Gastroesophageal sphincter (tissue), 4 donors: ENCODE measurements around the gene SPATA17. TPM values are rescaled to one million over a fixed set of nuclear protein-coding genes. Genes with fewer than 3 reads are reported as not detected.

ENCODE experiments used
- ATAC-seq: fragments of 150-250 bp; one replicate; pipeline ENCODE4 v1.9.1; 2016; ENCODE audit warnings: mild to moderate bottlenecking, moderate library complexity
- H3K27ac ChIP-seq, 4 donors: fragments of 200-600 bp; sonication (generic) in 3 of 4; 1 replicate in 3 of 4; 2 replicates in 1 of 4; pipeline ENCODE4 v1.5.1; 2016 to 2019
- H3K27me3 ChIP-seq: fragments of 200-600 bp; sonication (generic); one replicate; pipeline ENCODE4 v1.5.1; 2019
- H3K36me3 ChIP-seq, 2 donors: fragments of 200-600 bp; sonication (generic); one replicate each; pipeline ENCODE4 v1.5.1; 2019; ENCODE audit warnings: control low read depth in 1 of 2
- H3K4me1 ChIP-seq, 3 donors: fragments of 200-600 bp; sonication (generic); 1 replicate in 2 of 3; 2 replicates in 1 of 3; pipeline ENCODE4 v1.5.1; 2016 to 2019; ENCODE audit warnings: control low read depth in 2 of 3
- H3K4me3 ChIP-seq, 2 donors: fragments of 200-600 bp; sonication (generic); one replicate each; pipeline ENCODE4 v1.5.1; 2019; ENCODE audit warnings: mild to moderate bottlenecking in 1 of 2, moderate library complexity in 1 of 2
- H3K9me3 ChIP-seq, 3 donors: fragments of 200-600 bp; sonication (generic); one replicate each; pipeline ENCODE4 v1.5.1; 2017 to 2019; ENCODE audit warnings: control low read depth in 2 of 3
- CTCF ChIP-seq, 4 experiments: fragments of 200-600 bp in 2 of 4; fragments of 450-650 bp in 2 of 4; sonication (generic) in 1 of 4; IDR thresholded peaks; one replicate each; pipeline ENCODE4 v1.5.1; 2017 to 2019; ENCODE audit warnings: antibody characterized with exemption in 4 of 4, mild to moderate bottlenecking in 2 of 4, moderate library complexity in 2 of 4
- EP300 ChIP-seq: sonication (generic); formaldehyde crosslinking; IDR thresholded peaks from one replicate; pipeline ENCODE4 v1.6.1; 2017; ENCODE audit warnings: antibody characterized with exemption, mild to moderate bottlenecking
- POLR2A ChIP-seq, 2 donors: fragments of 450-650 bp; IDR thresholded peaks; one replicate each; pipeline ENCODE4 v1.6.1; 2017; ENCODE audit warnings: antibody characterized with exemption in 2 of 2, mild to moderate bottlenecking in 2 of 2, moderate library complexity in 1 of 2
- POLR2AphosphoS5 ChIP-seq: sonication (generic); formaldehyde crosslinking; IDR thresholded peaks from one replicate; pipeline ENCODE4 v1.6.1; 2017; ENCODE audit warnings: antibody characterized with exemption
- WGBS, 2 donors: methylation state at CpG; one replicate each; pipeline ENCODE4 v1.1.5; 2018; ENCODE audit warnings: low coverage in 1 of 2; 5-methylcytosine and 5-hydroxymethylcytosine counted together
- total RNA-seq, 4 donors: library from RNA; depleted of rRNA; stranded (reverse); fragments of >200 nt; gene quantifications; one replicate each; pipeline ENCODE4 v1.1.0, GENCODE V29; 2016

Gene SPATA17
- total RNA-seq, 4 donors from 2014 or later: 0.13 to 0.62 (median 0.19) TPM; not detected in 1

GRCh38 chr1:217888328-217888727 is 257.2 kb downstream of the SPATA17 start:
- no peaks in the 10 kb centered on the region for H3K4me1 ChIP-seq
- H3K36me3 ChIP-seq: no peaks in the 10 kb centered on the region
- H3K27ac ChIP-seq: no peak overlapping the region
- 76 to 100% methylated on average over 2 of the region's 2 CpGs for WGBS, 2 donors
- no peaks in the 10 kb centered on the region for H3K27me3 ChIP-seq
- no peak for TF ChIP-seq CTCF (IDR thresholded peaks at IDR 0.05)
- TF ChIP-seq POLR2A (IDR thresholded peaks at IDR 0.05): no peak
- TF ChIP-seq EP300: no peak
- no peaks in the 10 kb centered on the region for H3K9me3 ChIP-seq
- H3K4me3 ChIP-seq: no peak overlapping the region
- no peak for ATAC-seq

DNA sequence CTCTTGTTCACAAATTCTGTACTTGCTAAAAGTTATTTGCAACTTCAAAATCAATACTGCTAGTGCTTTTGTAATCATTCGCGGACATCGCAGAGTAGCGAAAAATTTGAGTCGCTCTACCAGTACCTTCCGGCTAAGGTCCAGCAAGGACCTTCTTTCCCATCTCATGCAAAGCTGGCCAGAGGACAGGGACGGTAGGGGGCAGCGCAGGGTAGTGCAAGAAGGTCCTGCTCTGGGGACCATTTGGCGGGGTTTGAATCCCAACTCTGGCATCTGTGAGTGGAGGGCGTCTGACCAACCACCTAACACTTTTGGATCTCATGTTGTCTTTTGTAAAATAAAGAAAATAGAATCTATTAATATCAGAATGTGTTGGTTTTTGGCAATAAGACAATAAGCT is 258.3 kb downstream of the SPATA17 start:
- TF ChIP-seq CTCF (IDR thresholded peaks at IDR 0.05) (peak in 1 of 4 experiments; percentile 17), EP300 (no peak)
- no peak for ATAC-seq
- H3K4me3 ChIP-seq: no peak overlapping the region
- H3K9me3 ChIP-seq: no peaks in the 10 kb centered on the region
- no peak overlapping the region for H3K27ac ChIP-seq
- no peaks in the 10 kb centered on the region for H3K27me3 ChIP-seq
- no peaks in the 10 kb centered on the region for H3K36me3 ChIP-seq
- no peaks in the 10 kb centered on the region for H3K4me1 ChIP-seq
- 69% methylated on average over 10 of the region's 10 CpGs; no CpG with 5 or more reads in 1 of the 2 donors for WGBS, 2 donors

DNA sequence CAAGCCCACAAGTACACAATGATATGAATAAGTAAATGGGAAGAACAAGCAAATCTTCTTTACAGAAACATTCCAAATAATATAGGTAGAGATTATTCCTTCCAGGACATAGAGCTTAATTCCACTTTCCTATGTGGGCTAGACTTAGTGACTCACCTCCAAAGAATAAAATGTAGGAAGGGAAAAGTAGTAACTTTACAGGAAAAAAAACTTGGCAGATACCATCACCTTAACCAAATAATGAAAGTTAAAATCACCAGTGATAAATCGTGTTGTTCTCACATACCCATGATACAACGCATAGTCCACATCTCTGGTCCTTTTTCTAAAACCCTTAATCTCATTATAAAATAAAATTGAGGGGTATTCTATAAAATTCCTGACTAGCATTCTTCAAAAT is 260.8 kb downstream of the SPATA17 start:
- Histone ChIP-seq H3K36me3 (no peaks in the 10 kb centered on the region), H3K4me3 (no peak overlapping the region), H3K9me3 (no peaks in the 10 kb centered on the region), H3K4me1 (no peaks in the 10 kb centered on the region), H3K27ac (no peak overlapping the region), H3K27me3 (no peaks in the 10 kb centered on the region)
- TF ChIP-seq CTCF (IDR thresholded peaks at IDR 0.05) (no peak), POLR2AphosphoS5 (no peak), EP300 (no peak), POLR2A (IDR thresholded peaks at IDR 0.05) (no peak)
- WGBS, 2 donors: 77 to 96% methylated on average over 2 of the region's 2 CpGs
- ATAC-seq: no peak

- Histone ChIP-seq H3K27me3 (no peaks in the 10 kb centered on the region), H3K36me3 (no peaks in the 10 kb centered on the region), H3K9me3 (no peaks in the 10 kb centered on the region), H3K4me3 (no peak overlapping the region), H3K4me1 (no peaks in the 10 kb centered on the region), H3K27ac (no peak overlapping the region)
- no peak for ATAC-seq
- 87 to 100% methylated on average over 2 to 3 of the region's 3 CpGs for WGBS, 2 donors
- no peak for TF ChIP-seq EP300
- no peak for TF ChIP-seq POLR2A (IDR thresholded peaks at IDR 0.05)
- no peak for TF ChIP-seq CTCF (IDR thresholded peaks at IDR 0.05)
- TF ChIP-seq POLR2AphosphoS5: no peak
These were observed 261.6 kb downstream of the SPATA17 start for GRCh38 chr1:217892750-217893149.

DNA sequence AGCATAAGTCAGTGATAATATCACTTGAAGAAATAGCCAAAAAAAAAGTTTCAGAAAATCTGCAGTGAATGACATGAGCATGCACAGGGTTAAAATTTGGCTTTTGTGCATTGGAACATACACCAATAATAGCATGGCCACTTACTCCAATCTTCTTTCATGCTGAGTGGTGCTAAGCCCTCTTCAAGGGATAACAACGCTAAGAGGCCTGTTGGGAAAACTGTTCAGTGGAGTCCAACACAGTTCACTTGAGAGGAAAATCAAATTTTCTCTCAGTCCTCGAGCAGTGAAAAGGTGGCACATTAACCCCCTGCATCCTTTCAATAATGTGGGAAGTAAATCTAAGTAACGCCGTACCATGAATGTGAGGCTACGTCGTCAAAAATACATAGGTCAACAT is 264.7 kb downstream of the SPATA17 start:
- H3K9me3 ChIP-seq: no peaks in the 10 kb centered on the region
- no peaks in the 10 kb centered on the region for H3K36me3 ChIP-seq
- H3K4me1 ChIP-seq: no peaks in the 10 kb centered on the region
- H3K27me3 ChIP-seq: no peaks in the 10 kb centered on the region
- TF ChIP-seq EP300 (no peak), CTCF (IDR thresholded peaks at IDR 0.05) (no peak), POLR2A (IDR thresholded peaks at IDR 0.05) (no peak), POLR2AphosphoS5 (no peak)
- H3K4me3 ChIP-seq: no peak overlapping the region
- H3K27ac ChIP-seq: no peak overlapping the region
- no peak for ATAC-seq
- 67 to 78% methylated on average over 6 of the region's 6 CpGs for WGBS, 2 donors
